GM18505 (cell line): ENCODE results near the gene EYS.

Experiments used
- ATAC-seq: cut with Tn5 transposase; IDR thresholded peaks from one replicate; pipeline ENCODE4 v1.9.1; 2021; ENCODE audit not compliant: unreplicated experiment
- POLR2A ChIP-seq: IDR thresholded peaks from 4 replicates; pipeline ENCODE4 v1.6.1; 2011; ENCODE audit warnings: borderline replicate concordance; ENCODE audit not compliant: insufficient read depth, insufficient read length; ENCODE audit errors: extremely low read depth

The EYS gene

DNA sequence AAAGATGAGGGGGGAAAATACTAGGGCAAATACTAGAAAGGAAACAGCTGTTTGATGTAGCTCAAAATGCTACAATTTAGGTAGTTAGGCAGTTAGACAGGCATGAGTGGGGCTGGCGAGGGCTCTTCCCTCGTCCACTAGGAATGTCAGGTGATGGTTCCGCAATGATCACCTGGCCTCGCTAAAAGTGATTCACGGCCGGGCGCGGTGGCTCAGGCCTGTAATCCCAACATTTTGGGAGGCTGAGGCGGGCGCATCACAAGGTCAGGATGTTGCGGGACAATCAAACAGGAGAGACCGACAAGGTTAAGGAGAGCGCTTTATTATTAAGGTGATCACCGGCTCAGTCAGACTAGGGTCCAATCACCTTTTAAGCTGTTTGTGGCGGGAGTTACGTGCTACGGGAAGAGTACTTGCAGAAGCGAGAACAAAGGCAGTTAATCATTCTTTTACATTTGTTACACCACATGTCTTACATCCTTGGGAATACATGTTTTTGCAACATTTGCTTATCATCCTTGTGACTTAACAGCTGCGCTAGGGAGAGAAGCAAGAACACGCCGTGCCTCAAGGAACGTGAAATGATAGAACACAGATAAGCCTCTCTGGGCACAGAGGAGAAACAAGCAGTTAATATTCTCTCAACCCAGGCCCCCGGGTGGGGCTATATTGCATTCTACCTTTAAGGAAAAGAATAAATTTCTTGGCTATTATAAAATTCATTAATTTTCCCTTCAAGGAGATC lies 1025.4 kb downstream of the EYS start:
- no peak for TF ChIP-seq POLR2A

DNA sequence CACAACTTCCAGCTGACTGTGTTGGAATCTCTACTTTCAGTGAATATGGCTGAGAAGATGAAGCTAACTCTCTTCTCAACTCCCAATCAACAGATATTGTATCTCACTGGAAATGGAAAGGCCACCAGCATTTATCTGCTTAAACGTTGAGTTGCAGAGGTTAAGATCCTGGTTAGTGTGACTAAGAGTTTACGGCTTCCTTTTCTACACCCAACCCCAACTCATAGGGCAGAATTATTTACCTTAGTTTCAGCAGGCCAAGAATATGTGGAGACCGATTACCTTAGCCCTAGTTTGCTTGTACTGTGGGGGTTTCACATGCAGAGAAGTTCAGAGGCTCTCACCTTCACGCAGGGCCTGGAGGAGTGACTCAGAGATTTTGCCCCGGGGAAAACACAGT lies 1026.6 kb downstream of the EYS start:
- TF ChIP-seq POLR2A = no peak
- no peak for ATAC-seq

More for the DNA sequence above, 1025.4 kb downstream of the EYS start:
- ATAC-seq = no peak

DNA sequence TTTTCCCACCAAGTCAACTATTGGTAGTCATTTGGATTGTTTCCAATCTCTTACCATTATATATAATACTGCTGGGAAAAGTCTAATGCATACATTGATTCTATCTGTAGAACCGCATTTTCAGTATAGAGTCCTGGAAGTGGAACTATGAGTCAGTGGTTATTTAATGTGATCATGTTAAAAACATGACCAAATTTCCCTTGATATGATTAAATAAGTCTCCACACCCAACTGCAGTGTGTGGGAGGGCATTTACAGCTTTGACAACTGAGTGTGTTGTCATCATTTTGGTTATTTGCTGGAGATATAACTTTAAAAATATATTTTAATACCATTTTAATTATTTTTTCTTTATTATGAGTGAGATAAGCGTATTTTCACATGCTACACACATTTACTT lies 1027.6 kb downstream of the EYS start:
- TF ChIP-seq POLR2A = no peak
- ATAC-seq = no peak

DNA sequence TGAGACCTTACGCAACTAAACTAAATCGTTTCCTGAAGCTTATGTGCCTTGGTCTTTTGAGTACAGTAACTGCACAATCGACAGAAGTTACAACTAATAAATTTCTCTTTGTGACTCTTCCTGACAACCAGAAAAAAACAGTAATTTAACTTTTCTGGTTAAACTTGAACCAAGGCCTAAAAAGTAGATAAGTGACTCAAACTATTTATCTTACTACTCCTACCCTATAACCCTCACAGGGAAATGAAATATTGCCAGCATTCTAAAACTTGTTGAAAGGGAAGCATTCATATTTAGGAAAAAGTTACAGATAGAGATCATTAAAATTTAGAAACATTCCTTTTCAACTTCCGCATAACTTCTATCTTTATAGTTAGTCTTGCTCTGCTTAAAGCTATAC lies 1034.4 kb downstream of the EYS start:
- no peak for ATAC-seq
- no peak for TF ChIP-seq POLR2A

DNA sequence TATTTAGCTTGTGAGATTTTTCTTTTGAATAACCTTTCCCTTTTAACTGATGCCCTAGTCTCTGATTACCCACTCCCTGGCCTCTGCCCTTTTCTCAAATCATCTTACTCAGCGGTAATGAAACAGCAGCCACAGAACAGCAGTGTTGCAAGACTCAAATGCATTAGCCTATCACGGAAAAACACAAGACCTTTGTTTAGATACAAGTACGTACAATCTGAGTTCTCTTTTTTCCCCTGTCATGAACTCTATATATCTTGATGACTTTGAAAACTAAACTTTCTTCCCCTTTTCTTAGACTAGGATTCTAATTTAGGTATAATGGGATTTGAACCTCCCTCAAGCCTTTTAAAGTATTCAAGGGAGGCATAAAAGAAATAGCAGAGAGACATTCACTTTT lies 1034.9 kb downstream of the EYS start:
- TF ChIP-seq POLR2A = no peak
- ATAC-seq = no peak

DNA sequence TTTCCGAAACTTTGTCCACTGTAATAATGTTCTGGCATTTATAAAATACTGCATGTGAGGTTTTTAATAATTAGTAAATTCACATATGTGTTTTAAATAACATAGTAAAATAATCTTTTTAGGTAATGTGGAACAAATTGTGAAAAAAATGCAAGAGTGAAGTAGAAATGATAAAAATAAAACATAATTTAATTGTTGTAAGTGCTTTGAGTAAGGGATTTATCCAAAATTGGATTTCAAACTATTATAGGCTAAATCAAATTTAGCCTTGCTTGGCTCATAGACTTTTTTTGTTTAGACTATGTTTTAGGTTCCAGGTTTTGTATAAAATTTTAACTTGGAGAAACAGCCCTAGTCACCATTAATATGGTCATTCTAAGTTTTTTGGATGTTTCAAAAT lies 1041.9 kb downstream of the EYS start:
- no peak for ATAC-seq
- TF ChIP-seq POLR2A = no peak

DNA sequence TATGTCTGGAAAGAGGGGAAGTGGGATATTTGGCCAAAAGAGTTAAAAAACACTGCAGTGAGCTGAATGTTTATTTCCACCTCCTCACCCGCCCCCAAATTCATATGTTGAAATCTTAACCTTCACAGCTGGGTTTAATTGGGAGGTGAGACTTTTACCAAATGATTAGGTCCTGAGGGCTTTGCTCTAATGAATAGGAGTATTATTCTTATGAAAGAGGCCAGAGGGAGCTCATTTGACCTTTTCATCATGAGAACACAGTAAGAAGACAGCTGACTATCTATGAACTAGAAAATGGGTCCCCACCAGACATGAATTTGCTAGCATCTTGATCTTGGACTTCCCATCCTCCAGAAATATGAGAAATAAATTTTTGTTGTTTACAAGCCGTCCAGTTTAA lies 1042.5 kb downstream of the EYS start:
- no peak for ATAC-seq
- TF ChIP-seq POLR2A = no peak

DNA sequence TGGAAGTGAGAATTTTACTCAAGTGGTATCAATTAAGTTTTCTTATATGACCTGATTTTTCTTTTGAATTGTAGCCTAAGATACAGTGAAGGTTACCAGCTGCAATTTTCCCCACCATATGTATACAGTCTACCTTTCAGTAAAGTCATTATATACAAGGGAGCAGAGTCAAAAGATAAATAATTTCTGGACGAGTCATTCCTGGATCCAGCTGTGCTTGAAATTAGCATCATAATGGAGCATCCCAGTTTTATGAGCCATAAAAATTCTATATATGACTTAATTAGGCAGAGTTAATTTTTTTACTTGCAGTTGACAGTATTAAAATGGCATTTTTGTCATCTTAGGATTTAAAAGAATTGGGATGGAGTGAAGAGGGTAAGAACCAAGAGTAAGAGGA lies 1063.0 kb downstream of the EYS start:
- ATAC-seq = no peak
- TF ChIP-seq POLR2A = no peak

DNA sequence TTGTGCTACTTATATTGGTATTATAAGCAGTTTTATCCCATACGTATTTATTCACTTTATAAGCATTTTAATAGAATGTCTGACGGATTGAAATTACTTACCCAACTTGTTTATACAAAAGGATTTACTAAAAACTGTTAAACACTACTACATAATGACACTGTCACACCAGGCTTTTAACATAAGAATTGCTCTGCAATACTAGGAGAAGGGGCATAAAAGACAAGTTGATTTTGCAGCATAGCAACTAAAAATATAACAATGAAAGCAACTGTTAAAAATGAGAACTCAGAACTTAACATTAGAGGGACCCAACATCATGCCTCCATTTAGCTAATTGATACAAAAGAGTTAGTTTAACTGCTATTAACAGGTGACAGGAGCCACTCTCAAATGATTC lies 1076.1 kb downstream of the EYS start:
- ATAC-seq = no peak
- no peak for TF ChIP-seq POLR2A

DNA sequence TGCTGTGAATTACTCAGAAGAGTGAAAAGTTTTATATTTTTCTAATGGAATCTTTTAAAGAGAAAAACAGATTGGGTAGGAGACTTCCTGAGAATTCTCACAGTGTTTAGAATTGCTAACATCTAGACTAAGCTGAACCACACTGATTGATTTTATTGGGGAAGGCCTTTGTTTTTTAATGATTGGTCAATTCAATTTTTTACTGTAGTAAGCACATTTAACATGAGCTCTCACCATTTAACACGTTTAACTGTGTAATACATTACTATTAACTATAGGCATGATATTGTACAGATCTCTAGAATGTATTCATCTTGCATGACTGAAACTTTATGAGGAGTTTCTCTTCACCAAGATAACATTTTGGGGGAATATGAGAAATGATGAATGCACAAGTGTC lies 1084.1 kb downstream of the EYS start:
- ATAC-seq = no peak
- TF ChIP-seq POLR2A = no peak

DNA sequence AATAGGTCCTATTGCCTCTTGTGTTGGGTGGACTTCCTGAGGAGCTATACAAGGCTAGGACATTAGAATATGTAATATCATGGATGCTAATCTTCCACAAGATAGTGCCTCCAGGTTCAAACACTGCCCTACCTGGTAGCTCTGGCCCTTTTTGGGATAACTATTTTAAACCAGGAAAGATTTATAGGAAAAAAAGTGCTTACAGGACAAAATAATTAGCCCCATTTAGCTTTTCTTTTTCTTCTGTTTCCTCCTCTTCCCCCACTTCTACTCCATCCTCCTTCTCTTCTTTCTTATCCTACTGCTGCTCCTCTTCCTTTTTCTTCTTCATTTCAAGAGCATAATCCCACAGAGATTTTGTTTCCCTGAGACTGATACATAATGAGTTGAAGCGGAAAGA lies 1104.0 kb downstream of the EYS start:
- TF ChIP-seq POLR2A = no peak
- no peak for ATAC-seq

DNA sequence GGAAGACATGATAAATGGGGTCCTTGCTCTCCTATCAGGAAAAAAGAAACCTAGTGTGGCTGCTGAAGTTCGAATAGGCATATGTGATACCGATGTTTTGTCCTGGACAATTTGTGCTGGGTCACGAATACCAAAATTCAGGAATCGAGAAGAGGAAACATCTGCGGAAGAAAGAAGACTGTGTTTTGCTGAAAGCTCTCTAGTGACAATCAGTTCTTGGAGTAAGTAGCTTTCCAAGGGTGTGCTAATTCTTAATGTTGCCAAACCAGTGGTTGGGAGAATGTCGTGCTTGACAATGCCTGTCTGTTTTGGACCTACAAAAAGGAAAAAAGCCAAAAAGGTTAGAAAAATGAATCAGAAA lies 1115.4 kb downstream of the EYS start:
- TF ChIP-seq POLR2A = no peak
- ATAC-seq = no peak

DNA sequence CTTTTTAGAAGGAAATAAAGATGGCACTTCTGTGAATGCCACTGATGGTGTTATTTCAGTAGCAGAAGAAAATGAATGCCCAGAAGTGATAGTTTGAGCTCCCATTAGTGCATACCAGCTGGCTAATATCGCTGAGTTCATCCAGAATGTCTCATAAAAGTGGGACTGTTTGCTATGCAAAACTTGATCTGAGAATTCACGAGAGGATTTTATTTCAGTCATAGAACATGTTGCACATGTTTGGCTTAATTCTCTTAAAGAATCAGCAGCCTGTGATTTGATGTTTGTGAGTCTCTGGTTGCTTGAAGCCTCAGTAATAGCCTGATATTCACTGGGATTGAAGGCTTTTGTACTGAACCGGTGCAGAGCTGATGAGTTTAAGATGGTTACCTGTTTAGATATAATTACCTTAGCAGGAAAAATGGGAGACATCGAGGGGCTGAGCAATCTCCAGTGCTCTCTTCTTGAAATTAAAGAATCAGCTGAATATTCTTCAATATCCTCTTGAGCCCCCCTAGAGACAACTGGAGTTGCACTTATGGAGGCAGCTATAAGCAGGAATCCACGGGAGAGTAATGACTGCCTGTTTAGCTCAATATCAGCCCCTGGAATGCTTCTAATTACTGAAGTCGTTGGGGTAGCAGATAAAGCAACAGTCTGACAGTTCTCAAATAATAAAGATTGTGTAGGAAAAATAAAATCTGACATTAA lies 1115.9 kb downstream of the EYS start:
- no peak for TF ChIP-seq POLR2A
- no peak for ATAC-seq

DNA sequence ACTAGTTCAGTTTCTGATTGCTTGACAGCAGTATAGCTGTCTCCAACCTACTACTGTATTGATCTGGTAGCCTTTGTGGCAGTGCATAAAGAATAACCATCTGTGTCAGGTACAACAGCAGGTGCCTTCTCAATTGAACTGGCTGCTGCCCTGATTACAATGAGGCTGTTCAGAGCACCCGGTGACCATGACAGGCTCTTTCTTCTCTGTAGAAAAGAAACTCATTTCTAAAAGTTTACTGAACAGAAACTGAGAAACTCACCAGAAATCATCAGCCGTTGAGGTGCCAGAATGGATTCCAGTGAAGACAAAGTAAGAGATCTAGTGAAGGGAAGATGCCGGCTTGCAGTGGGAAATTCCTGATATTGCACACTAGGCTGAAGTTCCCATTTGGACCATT lies 1117.1 kb downstream of the EYS start:
- no peak for ATAC-seq

More for the DNA sequence above, 1117.1 kb downstream of the EYS start:
- TF ChIP-seq POLR2A = no peak
